ENCODE data around the gene TRIP13. TPM values are rescaled to one million over a fixed set of nuclear protein-coding genes. Genes with fewer than 3 reads are reported as not detected.

The TRIP13 gene
- total and polyA plus RNA-seq, 3 donors from 2014 or later, result 34.3 to 71.6 (median 49.1) TPM

DNA sequence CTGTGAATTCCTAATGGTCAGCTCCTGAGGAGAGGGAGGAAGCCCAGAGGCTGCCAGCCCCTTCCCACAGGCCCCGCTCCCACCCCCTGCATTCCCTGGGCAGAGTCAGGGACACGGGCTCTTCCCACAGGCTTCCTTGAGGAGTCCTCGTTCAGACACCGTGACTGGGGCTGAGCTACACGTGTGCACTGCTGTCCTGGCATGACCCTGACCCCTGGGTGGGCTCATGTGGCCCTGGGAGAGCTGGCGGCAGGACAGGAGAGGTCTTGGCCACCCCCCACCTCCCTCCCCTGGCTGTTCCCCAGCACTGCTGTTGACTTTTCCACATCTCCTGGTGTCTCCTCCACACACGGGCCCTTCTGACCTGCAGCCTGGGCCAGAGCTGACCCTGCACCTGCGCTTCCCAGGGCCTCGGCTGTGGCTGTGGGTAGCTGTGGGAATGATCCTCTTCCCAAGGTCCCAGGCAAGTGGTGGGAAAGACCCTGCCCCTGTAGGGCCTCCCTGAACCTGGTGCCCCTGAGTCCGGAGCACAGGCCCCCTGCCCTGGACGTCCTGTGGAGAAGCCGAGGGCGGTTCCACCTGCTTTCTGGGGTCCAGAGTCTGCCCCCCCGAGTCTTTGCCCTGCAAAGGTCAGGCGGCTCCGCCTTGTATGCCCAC is 59.4 kb downstream of the TRIP13 start:
- no peak for TF ChIP-seq POLR2A (IDR thresholded peaks at IDR 0.05)
- TF ChIP-seq, protein P1, sequence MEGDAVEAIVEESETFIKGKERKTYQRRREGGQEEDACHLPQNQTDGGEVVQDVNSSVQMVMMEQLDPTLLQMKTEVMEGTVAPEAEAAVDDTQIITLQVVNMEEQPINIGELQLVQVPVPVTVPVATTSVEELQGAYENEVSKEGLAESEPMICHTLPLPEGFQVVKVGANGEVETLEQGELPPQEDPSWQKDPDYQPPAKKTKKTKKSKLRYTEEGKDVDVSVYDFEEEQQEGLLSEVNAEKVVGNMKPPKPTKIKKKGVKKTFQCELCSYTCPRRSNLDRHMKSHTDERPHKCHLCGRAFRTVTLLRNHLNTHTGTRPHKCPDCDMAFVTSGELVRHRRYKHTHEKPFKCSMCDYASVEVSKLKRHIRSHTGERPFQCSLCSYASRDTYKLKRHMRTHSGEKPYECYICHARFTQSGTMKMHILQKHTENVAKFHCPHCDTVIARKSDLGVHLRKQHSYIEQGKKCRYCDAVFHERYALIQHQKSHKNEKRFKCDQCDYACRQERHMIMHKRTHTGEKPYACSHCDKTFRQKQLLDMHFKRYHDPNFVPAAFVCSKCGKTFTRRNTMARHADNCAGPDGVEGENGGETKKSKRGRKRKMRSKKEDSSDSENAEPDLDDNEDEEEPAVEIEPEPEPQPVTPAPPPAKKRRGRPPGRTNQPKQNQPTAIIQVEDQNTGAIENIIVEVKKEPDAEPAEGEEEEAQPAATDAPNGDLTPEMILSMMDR (IDR thresholded peaks at IDR 0.05), result no peak
- Histone ChIP-seq H3K27ac (no peak overlapping the region), H3K36me3 (ENCODE audit: low read depth, missing control alignments) (no peaks in the 10 kb centered on the region), H3K9me3 (no peaks in the 10 kb centered on the region), H3K27me3 (no peaks in the 10 kb centered on the region), H3K4me3 (no peak overlapping the region), H3K4me1 (peaks cover 7% of the 10 kb centered on the region)
- intact Hi-C loops (cut with DNase I; ENCODE audit: low total_unique reads), result no loop called here
- WGBS, 2 donors, result 85 to 100% methylated on average over 1 to 16 of the region's 16 CpGs
- DNase-seq, result no peak

DNA sequence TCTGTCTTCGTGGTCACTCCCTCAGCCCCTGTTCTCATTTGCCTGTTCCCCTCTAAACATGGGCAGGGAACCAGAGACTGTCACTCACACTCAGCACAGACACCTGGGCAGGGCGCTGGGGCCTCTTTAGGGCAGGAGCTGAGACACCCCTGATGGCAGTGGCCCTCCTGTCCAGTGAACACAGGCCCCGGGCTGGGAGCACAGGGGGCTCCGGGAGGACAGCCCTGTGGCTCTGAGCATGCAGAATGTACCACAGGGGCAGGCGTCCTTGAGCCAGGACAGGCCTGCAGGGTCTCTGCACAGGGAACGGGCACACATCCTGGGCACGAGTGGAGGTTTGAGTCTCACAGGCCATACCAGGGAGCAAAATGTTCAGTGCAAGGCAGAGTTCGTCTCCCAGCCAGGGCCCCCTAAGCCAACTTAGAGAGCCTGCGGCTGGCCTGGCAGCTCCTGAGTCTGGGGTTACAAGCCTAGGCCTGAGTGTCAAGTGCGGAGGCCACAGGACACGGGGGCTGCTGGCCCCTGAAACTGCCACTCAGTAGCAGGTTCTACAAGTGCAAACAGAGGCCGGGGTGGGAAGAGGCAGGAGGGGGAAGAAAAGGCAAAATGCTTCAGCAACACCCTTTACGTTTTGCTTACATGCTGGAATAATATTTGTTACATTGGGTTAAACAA is 60.0 kb downstream of the TRIP13 start:
- Histone ChIP-seq H3K36me3 (ENCODE audit: low read depth, missing control alignments) (no peaks in the 10 kb centered on the region), H3K27ac (no peak overlapping the region), H3K4me3 (no peak overlapping the region), H3K27me3 (no peaks in the 10 kb centered on the region), H3K4me1 (peaks cover 10% of the 10 kb centered on the region), H3K9me3 (no peaks in the 10 kb centered on the region)
- TF ChIP-seq, protein P1 (IDR thresholded peaks at IDR 0.05), result no peak
- no peak for TF ChIP-seq POLR2A (IDR thresholded peaks at IDR 0.05)
- intact Hi-C loops (cut with DNase I; ENCODE audit: low total_unique reads), result no loop called here
- 84 to 89% methylated on average over 3 to 13 of the region's 13 CpGs for WGBS, 2 donors
- no peak for DNase-seq

DNA sequence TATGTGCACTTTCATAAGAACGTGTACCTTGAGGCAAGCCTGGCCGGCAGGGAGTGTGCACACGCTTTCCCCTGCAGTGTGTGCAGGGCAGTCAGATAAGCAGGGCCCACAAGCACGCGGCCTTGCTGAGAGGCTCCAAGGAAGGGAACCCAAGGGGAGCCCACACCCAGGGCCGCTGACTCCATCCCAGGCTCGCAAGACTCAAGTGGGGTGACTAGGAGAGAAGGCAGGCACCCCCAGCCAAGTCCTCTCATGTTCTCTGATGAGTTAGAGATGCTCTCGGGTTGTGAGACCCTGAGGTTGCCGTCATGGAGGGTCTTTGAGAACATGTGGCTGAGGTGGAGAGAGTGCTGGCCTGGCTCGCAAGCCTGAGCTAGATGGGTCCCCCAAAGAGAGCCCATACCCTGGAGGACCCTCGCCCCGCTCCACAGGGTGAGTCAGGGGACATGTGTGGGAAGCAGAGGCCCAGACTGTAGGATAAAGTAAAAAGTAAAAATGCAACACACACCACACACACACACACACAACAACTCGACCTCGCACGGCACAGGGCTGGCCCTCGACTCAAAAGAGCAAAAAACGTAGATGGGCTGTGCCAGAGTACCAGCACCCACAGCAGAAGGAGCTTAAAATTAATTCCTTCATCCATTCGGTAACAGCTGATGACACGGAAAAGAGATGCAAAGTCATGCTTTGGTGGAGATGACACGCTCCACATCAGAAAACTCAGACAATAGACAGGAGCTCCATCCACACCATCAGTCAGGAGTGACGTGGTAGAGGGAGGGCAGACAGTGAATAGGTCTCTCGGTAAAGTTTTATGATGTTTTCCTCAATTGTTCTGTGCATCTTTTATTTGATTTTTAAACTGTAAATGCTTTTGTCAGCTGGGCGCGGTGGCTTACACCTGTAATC is 61.1 kb downstream of the TRIP13 start:
- WGBS, 2 donors, result 92 to 96% methylated on average over 16 to 24 of the region's 24 CpGs
- TF ChIP-seq, protein P1 (IDR thresholded peaks at IDR 0.05), result no peak
- TF ChIP-seq POLR2A (IDR thresholded peaks at IDR 0.05), result no peak
- no peak overlapping the region for H3K27ac ChIP-seq
- peaks cover 10% of the 10 kb centered on the region for H3K4me1 ChIP-seq
- H3K9me3 ChIP-seq, result no peaks in the 10 kb centered on the region
- H3K27me3 ChIP-seq, result no peaks in the 10 kb centered on the region
- H3K36me3 ChIP-seq (ENCODE audit: low read depth, missing control alignments), result no peaks in the 10 kb centered on the region
- no peak for DNase-seq
- intact Hi-C loops (cut with DNase I; ENCODE audit: low total_unique reads), result no loop called here
- no peak overlapping the region for H3K4me3 ChIP-seq

DNA sequence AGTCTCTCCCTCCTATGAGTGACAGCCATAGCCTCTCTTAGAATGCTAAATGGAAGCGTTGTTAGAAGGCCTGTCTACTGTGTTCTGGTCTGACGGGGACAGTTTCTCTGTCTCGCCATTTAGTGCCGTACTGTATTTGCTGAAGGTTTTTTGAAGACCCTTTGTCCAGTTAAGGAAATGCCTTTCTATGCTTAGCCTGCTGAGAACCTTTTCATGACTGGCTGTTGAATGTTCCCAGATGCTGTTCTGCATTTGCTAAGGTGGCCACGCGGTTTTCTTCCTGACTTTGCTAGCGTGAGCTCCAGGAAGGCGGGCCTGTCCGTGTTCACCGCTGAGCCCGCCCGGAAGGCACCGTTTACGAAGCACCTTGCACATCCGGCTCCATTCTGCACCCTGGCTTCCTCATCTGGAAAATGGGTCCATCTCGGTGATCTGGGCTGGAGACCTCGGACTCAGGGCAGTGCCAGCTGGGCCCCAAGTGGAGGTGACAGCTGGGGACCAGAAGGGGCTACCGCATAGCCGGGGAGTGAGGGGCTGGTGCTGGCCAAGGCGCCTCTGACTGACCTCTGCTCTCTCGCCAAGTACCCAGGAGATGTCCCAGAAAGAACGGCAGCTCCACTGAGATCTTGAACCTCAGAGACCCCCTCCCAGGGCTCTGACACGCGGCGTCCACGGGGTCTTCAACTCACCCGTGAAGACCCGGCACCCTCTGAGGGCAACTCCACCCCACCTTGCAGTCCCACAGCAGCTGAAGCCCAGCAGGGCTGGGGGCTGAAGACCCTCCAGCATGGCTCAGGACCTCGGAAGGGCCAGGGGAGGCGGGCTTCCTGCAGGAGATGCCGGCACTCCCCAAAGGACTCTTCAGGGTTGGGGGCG is 63.4 kb downstream of the TRIP13 start:
- no peak overlapping the region for H3K4me3 ChIP-seq

More for the DNA sequence above, 63.4 kb downstream of the TRIP13 start:
- DNase-seq, result peak; percentile 3
- TF ChIP-seq, protein P1 (IDR thresholded peaks at IDR 0.05), result no peak
- TF ChIP-seq POLR2A (IDR thresholded peaks at IDR 0.05), result no peak
- H3K4me1 ChIP-seq, result peaks cover 10% of the 10 kb centered on the region
- no peak overlapping the region for H3K27ac ChIP-seq
- H3K27me3 ChIP-seq, result no peaks in the 10 kb centered on the region
- intact Hi-C loops (cut with DNase I; ENCODE audit: low total_unique reads), result no loop called here
- no peaks in the 10 kb centered on the region for H3K9me3 ChIP-seq
- H3K36me3 ChIP-seq (ENCODE audit: low read depth, missing control alignments), result no peaks in the 10 kb centered on the region
- WGBS, 2 donors, result 92 to 94% methylated on average over 22 to 32 of the region's 32 CpGs

Measured in testis (tissue), 3 donors.